ENCODE results near the gene PLEKHA7. TPM values are rescaled to one million over a fixed set of nuclear protein-coding genes. Genes with fewer than 3 reads are reported as not detected.

The PLEKHA7 gene
- total and polyA plus RNA-seq, 2 of the 4 experiments (the other 2 are of a cell fraction), result 0.12 TPM; not detected in 1

DNA sequence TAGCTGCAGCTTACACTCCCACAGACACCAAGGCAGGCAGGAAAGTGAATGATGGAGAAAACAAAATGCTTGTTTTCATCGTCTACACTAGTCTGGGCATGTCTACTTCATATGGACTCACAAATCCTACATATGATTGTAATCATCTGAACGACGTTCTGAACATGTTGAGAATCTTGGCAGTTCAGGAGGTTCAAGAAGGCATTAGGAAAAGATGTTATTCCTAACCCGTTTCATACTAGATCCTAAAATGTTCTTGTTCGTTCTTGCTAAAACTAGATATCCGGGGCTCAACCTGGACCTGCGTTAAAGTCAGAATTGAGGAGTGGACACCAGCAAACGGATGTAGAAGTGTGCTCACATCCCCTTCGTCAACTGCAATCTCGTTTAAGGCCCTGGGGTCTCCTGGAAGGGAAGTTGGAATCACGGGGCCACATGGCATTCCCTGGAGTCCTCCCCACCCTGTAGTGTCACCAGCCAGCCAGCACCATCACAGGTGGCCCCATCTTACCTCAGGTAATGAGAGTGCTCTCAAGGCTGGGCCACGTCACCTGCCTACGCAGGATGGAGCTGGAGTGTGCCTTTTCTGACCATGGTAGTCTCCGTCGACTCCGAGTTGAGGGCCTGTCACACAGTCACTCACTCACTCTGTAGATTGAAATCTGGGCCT is 238.5 kb downstream of the PLEKHA7 start:
- H4K8ac ChIP-seq (ENCODE audit: low read depth in 2 of 2, low read length in 2 of 2), result no peak overlapping the region
- dilution Hi-C loops (cut with HindIII; ENCODE audit: low sequenced_read_pairs, unreplicated experiment) (no loop called here), in situ Hi-C loops (cut with MboI; ENCODE audit: low sequenced_read_pairs) (no loop called here), intact Hi-C loops (cut with micrococcal nuclease) (no loop called here)
- H3K27ac ChIP-seq (ENCODE audit: insufficient read depth, low read length), result no peak overlapping the region
- H2AFZ ChIP-seq (replicated peaks; ENCODE audit: low read length, poor library complexity), result peak overlapping the region; percentile 33
- H3K23ac ChIP-seq (ENCODE audit: low read depth, low read length), result no peak overlapping the region
- H4K91ac ChIP-seq (ENCODE audit: insufficient read depth, low read depth, low read length), result no peak overlapping the region
- no peaks in the 10 kb centered on the region for H3K79me1 ChIP-seq (ENCODE audit: low read depth in 1 of 2, low read length in 2 of 2)
- no peak overlapping the region for H4K5ac ChIP-seq (ENCODE audit: low read depth, low read length)
- no peak overlapping the region for H2AK5ac ChIP-seq (ENCODE audit: low read depth, low read length)
- POLR2A ChIA-PET (ENCODE audit: unreplicated experiment), result no interaction called here
- BruUV-seq (replicated peaks), result no TSS peak
- H3K14ac ChIP-seq (replicated peaks; ENCODE audit: low read depth, low read length), result no peak overlapping the region
- H3K27me3 ChIP-seq (ENCODE audit: control insufficient read depth, insufficient read depth, low read length), result peaks cover 35% of the 10 kb centered on the region
- H3K4me3 ChIP-seq (ENCODE audit: insufficient read depth, low read depth, low read length), result no peak overlapping the region
- no peaks in the 10 kb centered on the region for H4K20me1 ChIP-seq (ENCODE audit: insufficient read depth, low read length)
- no peaks in the 10 kb centered on the region; the same call in 1 of the 2 replicates for H3K4me1 ChIP-seq (ENCODE audit: control insufficient read depth, insufficient read depth, low read length)
- WGBS, 2 experiments (ENCODE audit: extremely low coverage in 2 of 2, insufficient read length in 1 of 2), result 78% methylated on average over 5 of the region's 16 CpGs; no CpG with 5 or more reads in 1 of the 2 experiments
- no peak overlapping the region for H3K4ac ChIP-seq (ENCODE audit: low read depth, low read length)
- H2BK5ac ChIP-seq (ENCODE audit: low read depth, low read length, poor library complexity, severe bottlenecking), result no peak overlapping the region
- H2AK9ac ChIP-seq (replicated peaks; ENCODE audit: low read depth, low read length, poor library complexity), result no peak overlapping the region
- H3K9me1 ChIP-seq (ENCODE audit: insufficient read depth, low read length), result no peaks in the 10 kb centered on the region
- H3K4me2 ChIP-seq (ENCODE audit: low read depth, low read length), result no peak overlapping the region
- TF ChIP-seq MAFK (IDR thresholded peaks at IDR 0.05; ENCODE audit: low read depth, low read length) (no peak), RAD21 (IDR thresholded peaks at IDR 0.05; ENCODE audit: low read length) (no peak), POLR2A (IDR thresholded peaks at IDR 0.05; ENCODE audit: low read depth, low read length) (no peak), BHLHE40 (IDR thresholded peaks at IDR 0.05; ENCODE audit: low read depth, low read length) (no peak), MXI1 (IDR thresholded peaks at IDR 0.05; ENCODE audit: borderline replicate concordance, low read depth, low read length) (no peak), CHD1 (IDR thresholded peaks at IDR 0.05; ENCODE audit: low read depth, low read length) (no peak)
- no peak overlapping the region for H2BK120ac ChIP-seq (ENCODE audit: low read depth, low read length)
- no peak overlapping the region for H3K18ac ChIP-seq (ENCODE audit: low read depth, low read length)
- DNase-seq, result no peak
- H3K9ac ChIP-seq (ENCODE audit: low read depth, low read length), result no peak overlapping the region
- ATAC-seq (ENCODE audit: low read depth), result no peak
- no peak overlapping the region for H2BK15ac ChIP-seq (ENCODE audit: low read depth, low read length)
- no peaks in the 10 kb centered on the region for H3K9me3 ChIP-seq (ENCODE audit: control insufficient read depth, insufficient read depth, low read length)
- H3K36me3 ChIP-seq (ENCODE audit: control insufficient read depth, insufficient read depth, low read length), result no peaks in the 10 kb centered on the region
- H3K56ac ChIP-seq (ENCODE audit: extremely low read depth, insufficient read depth, low read length), result no peak overlapping the region
- no peak overlapping the region for H2BK20ac ChIP-seq (ENCODE audit: low read depth, low read length)
- CTCF ChIA-PET, result no interaction called here
